ENCODE results near the gene BTG1. TPM values are rescaled to one million over a fixed set of nuclear protein-coding genes. Genes with fewer than 3 reads are reported as not detected.

BTG1 gene
- 10 to 100 TPM; 41.0 to 62.9 (median 49.5) TPM for total RNA-seq
- 10 to 100 TPM; 51.7 to 82.3 (median 57.3) TPM for polyA plus RNA-seq

GRCh38 chr12:92145731-92146496 lies at the start of gene BTG1:
BTG1 (minus strand) TSS chr12:92145846; CDS start chr12:92145535, 311 bp downstream.
- no peaks in the 10 kb centered on the region for H3K9me3 ChIP-seq
- H3K4me1 ChIP-seq = peaks cover 0 to 13% (median 4%) of the 10 kb centered on the region in 4 donors
- peak within 1 kb of the TSS; percentile 90 to 99 (median 96) for H3K4me3 ChIP-seq
- peak; percentile 100 for DNase-seq
- 0 to 1% methylated on average over 61 of the region's 61 CpGs for WGBS, 2 donors
- peak within 1 kb of the TSS; percentile 98 to 99 (median 99) for H3K27ac ChIP-seq
- peaks cover 0 to 21% (median 6%) of the 10 kb centered on the region in 4 donors for H3K36me3 ChIP-seq
- H3K27me3 ChIP-seq = no peaks in the 10 kb centered on the region
- intact Hi-C loops (cut with DNase I) = loop anchor here (2.0 to 10.0 kb wide), 8 partner anchors 76 to 765 kb away; no protein-coding TSS in a partner anchor
- TF ChIP-seq POLR2AphosphoS5 (IDR thresholded peaks at IDR 0.05) (peak; percentile 100), CTCF (IDR thresholded peaks at IDR 0.05) (no peak), POLR2A (IDR thresholded peaks at IDR 0.05) (peak; percentile 97 to 99), EP300 (IDR thresholded peaks at IDR 0.05) (peak in 1 of 4 donors; percentile 33)

- intact Hi-C loops (cut with DNase I) = no loop called here
- no peaks in the 10 kb centered on the region for H3K27me3 ChIP-seq
- no peak overlapping the region for H3K27ac ChIP-seq
- 92 to 96% methylated on average over 4 of the region's 4 CpGs for WGBS, 2 donors
- H3K4me1 ChIP-seq = no peaks in the 10 kb centered on the region
- no peak for TF ChIP-seq EP300 (IDR thresholded peaks at IDR 0.05)
- TF ChIP-seq POLR2A (IDR thresholded peaks at IDR 0.05) = no peak
- TF ChIP-seq CTCF (IDR thresholded peaks at IDR 0.05) = no peak
- no peak for TF ChIP-seq POLR2AphosphoS5 (IDR thresholded peaks at IDR 0.05)
- no peaks in the 10 kb centered on the region for H3K36me3 ChIP-seq
- no peak overlapping the region for H3K4me3 ChIP-seq
- H3K9me3 ChIP-seq = no peaks in the 10 kb centered on the region
- DNase-seq = no peak
Measured at GRCh38 chr12:92194561-92194960, 48.9 kb upstream of the BTG1 start.

- Histone ChIP-seq H3K36me3 (no peaks in the 10 kb centered on the region), H3K4me1 (no peaks in the 10 kb centered on the region), H3K4me3 (no peak overlapping the region), H3K27ac (no peak overlapping the region), H3K9me3 (no peaks in the 10 kb centered on the region), H3K27me3 (no peaks in the 10 kb centered on the region)
- TF ChIP-seq POLR2A (IDR thresholded peaks at IDR 0.05) (no peak), POLR2AphosphoS5 (IDR thresholded peaks at IDR 0.05) (no peak)
- no peak for DNase-seq
- intact Hi-C loops (cut with DNase I) = no loop called here
- WGBS, 2 donors = 67 to 71% methylated on average over 2 of the region's 2 CpGs
Measured at GRCh38 chr12:92193846-92194245, 48.2 kb upstream of the BTG1 start.

GRCh38 chr12:92193063-92193462 lies 47.4 kb upstream of the BTG1 start:
- no peak overlapping the region for H3K4me3 ChIP-seq
- no peaks in the 10 kb centered on the region for H3K27me3 ChIP-seq
- H3K9me3 ChIP-seq = no peaks in the 10 kb centered on the region
- H3K36me3 ChIP-seq = no peaks in the 10 kb centered on the region
- WGBS, 2 donors = 83 to 92% methylated on average over 2 of the region's 2 CpGs
- TF ChIP-seq CTCF (IDR thresholded peaks at IDR 0.05) (no peak), EP300 (IDR thresholded peaks at IDR 0.05) (no peak), POLR2A (IDR thresholded peaks at IDR 0.05) (no peak), POLR2AphosphoS5 (IDR thresholded peaks at IDR 0.05) (no peak)
- no peak overlapping the region for H3K27ac ChIP-seq
- no peak for DNase-seq
- no peaks in the 10 kb centered on the region for H3K4me1 ChIP-seq
- intact Hi-C loops (cut with DNase I) = no loop called here

- no peak for DNase-seq
- H3K36me3 ChIP-seq = no peaks in the 10 kb centered on the region
- no peak overlapping the region for H3K4me3 ChIP-seq
- intact Hi-C loops (cut with DNase I) = no loop called here
- no peak overlapping the region for H3K27ac ChIP-seq
- H3K9me3 ChIP-seq = no peaks in the 10 kb centered on the region
- TF ChIP-seq POLR2A (IDR thresholded peaks at IDR 0.05) = no peak
- TF ChIP-seq CTCF (IDR thresholded peaks at IDR 0.05) = no peak
- no peak for TF ChIP-seq EP300 (IDR thresholded peaks at IDR 0.05)
- no peak for TF ChIP-seq POLR2AphosphoS5 (IDR thresholded peaks at IDR 0.05)
- H3K27me3 ChIP-seq = no peaks in the 10 kb centered on the region
- no peaks in the 10 kb centered on the region for H3K4me1 ChIP-seq
Measured at GRCh38 chr12:92192360-92192759, 46.7 kb upstream of the BTG1 start.

Data from sigmoid colon (tissue), 7 donors.